ENCODE results near the gene PFKFB3. TPM values are rescaled to one million over a fixed set of nuclear protein-coding genes. Genes with fewer than 3 reads are reported as not detected.
A peak's percentile ranks its signal among the peaks of the same experiment; 100 is the strongest.

The PFKFB3 gene
- total and polyA plus RNA-seq, 9 of the 15 experiments (the other 6 are each of a cell fraction or from before 2014, with no cell fraction given) = 0.46 to 21.6 (median 7.8) TPM

- TF ChIP-seq BCLAF1 (IDR thresholded peaks at IDR 0.05; ENCODE audit: borderline replicate concordance in 1 of 2, control insufficient read depth in 1 of 2, low read depth in 2 of 2, low read length in 1 of 2) = peak in 1 of 2 experiments; percentile 74; a peak in 1 of 4 replicates
- TF ChIP-seq HNRNPL (IDR thresholded peaks at IDR 0.05; ENCODE audit: low read depth, low read length) = no peak
- TF ChIP-seq RCOR1 (IDR thresholded peaks at IDR 0.05; ENCODE audit: borderline replicate concordance in 1 of 2, low read depth in 2 of 2, low read length in 2 of 2) = peak in 1 of 2 experiments; percentile 78; a peak in 2 of 4 replicates
- TF ChIP-seq UBTF (IDR thresholded peaks at IDR 0.05; ENCODE audit: borderline replicate concordance in 1 of 2, low read depth in 2 of 2, low read length in 2 of 2) = no peak
- no peak for TF ChIP-seq ZFP91 (CRISPR knock-in tag; IDR thresholded peaks at IDR 0.05)
- no peak for TF ChIP-seq CHAMP1 (IDR thresholded peaks at IDR 0.05)
- no peak for TF ChIP-seq FOXA3 (CRISPR knock-in tag; conservative IDR thresholded peaks at IDR 0.05 in 1 of 2, IDR thresholded peaks at IDR 0.05 in 1 of 2)
- peak; percentile 68; the same call in 1 of the 2 replicates for TF ChIP-seq RB1 (IDR thresholded peaks at IDR 0.05; ENCODE audit: low read depth)
- peak in 1 of 2 experiments; percentile 14; a peak in 1 of 4 replicates for TF ChIP-seq TRIM24 (IDR thresholded peaks at IDR 0.05)
- peak; percentile 72; the same call in 1 of the 2 replicates for TF ChIP-seq SOX6 (IDR thresholded peaks at IDR 0.05)
- no peak for TF ChIP-seq ELF2 (CRISPR knock-in tag; IDR thresholded peaks at IDR 0.05)
These were observed 39.1 kb upstream of the PFKFB3 start (continued) for GRCh38 chr10:6163364-6164270.
